SIG-M5 treated with dmso at 0.1 percent for 504 hours (cell line): ENCODE data around the gene HMCN2.

Source experiments
- DNase-seq: peaks from one replicate; lab custom pipeline; 2025; ENCODE audit not compliant: unreplicated experiment; lab: John Stamatoyannopoulos, UW

Gene HMCN2

GRCh38 chr9:130461218-130461630 lies 195.7 kb downstream of the HMCN2 start:
- peak; percentile 31 for DNase-seq

GRCh38 chr9:130461731-130462130 lies 196.2 kb downstream of the HMCN2 start:
- DNase-seq = no peak

GRCh38 chr9:130462685-130463540 lies 197.4 kb downstream of the HMCN2 start:
- DNase-seq = no peak

GRCh38 chr9:130463763-130464745 lies 198.5 kb downstream of the HMCN2 start:
- no peak for DNase-seq

DNA sequence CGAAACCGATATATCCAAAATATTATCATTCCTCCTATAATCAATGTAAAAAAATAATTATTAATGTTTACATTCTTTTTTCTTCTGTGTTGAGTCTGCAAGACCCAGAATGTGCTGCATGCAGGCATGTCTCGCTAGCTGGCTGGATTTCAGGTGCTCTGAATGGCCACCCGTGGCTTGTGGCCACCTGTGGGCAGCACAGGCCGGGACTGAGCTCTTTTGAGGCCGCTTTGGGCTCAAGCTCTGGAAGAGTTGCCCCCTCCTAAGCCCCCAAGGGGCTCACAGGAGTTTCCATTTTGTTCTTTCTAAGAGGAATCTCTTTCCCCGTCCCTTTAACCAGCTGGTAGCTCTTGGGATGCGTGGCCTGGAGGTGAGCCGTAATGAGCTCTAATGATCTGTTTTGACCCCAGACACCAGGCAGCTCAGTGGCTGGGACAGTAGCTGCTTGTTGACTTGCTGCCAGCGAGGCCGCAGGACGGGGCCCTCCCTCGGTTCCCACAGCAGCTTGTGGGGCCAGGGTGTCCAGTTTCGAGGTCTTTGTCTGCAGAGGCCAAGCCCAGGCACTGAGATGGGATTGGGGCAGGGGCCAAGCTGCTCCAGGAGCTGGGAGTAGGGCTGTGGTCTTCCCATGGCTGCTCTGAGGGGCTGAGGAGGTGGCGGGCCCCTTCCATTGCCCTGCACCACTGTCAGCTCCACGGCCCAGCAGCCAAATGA lies 200.0 kb downstream of the HMCN2 start:
- DNase-seq = no peak

GRCh38 chr9:130466537-130467217 lies 201.1 kb downstream of the HMCN2 start:
- no peak for DNase-seq

- DNase-seq = no peak
These were observed 201.8 kb downstream of the HMCN2 start for GRCh38 chr9:130467316-130467715.

DNA sequence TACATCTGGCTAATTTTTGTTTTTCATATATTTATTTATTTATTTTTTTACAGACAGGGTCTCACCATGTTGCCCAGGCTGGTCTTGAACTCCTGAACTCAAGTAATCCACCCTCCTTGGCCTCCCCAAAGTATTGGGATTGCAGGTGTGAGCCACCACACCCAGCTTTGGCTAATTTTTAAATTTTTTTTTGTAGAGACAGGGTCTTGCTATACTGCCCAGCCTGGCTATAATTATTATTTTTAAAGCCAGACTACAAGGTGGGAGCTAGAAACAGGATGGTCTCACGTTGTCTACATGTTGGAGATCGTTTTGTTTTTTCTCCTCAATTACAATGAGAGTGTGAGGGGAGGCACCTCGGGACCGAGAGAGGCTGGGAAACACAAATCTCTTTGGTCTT lies 203.0 kb downstream of the HMCN2 start:
- DNase-seq = no peak

DNA sequence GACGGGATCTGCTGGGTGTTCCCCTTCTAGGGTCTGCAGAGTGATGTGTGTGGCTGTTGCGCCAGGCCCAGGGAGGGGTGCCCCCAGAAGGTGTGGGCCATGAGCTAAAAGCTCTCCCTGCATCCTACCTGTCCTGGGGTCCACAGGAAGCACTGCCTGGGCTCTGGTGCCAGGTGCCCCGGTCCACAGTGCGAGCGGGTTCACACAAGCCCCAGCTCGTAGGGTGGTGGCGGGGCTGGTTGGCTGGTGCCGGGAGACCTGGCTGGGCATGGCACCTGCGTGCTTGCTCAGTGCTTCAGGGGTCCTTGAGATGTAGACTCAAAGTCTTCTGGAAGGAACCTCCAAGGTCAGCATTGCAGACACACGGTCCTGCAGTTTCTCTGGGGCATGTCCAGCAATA lies 204.7 kb downstream of the HMCN2 start:
- DNase-seq = no peak

DNA sequence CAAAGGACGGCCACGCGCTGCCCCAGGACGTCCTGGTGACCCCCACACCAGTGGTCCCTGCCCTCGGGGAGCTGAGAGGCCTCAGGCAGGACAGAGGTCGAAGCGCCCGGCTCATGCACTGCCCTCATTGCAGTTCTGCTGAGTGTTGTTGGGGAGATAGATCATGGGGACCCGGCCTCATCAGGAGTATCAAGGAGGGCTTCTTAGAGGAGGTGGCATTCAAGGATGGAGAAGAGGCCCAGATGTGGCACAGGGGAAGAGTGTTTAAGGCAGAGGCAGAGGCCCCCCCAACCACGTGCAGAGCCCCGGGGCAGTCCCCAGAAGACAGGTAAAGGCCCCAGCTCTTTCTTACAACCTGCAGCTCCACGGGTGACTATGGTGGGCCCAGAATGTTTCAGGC lies 205.4 kb downstream of the HMCN2 start:
- no peak for DNase-seq

DNA sequence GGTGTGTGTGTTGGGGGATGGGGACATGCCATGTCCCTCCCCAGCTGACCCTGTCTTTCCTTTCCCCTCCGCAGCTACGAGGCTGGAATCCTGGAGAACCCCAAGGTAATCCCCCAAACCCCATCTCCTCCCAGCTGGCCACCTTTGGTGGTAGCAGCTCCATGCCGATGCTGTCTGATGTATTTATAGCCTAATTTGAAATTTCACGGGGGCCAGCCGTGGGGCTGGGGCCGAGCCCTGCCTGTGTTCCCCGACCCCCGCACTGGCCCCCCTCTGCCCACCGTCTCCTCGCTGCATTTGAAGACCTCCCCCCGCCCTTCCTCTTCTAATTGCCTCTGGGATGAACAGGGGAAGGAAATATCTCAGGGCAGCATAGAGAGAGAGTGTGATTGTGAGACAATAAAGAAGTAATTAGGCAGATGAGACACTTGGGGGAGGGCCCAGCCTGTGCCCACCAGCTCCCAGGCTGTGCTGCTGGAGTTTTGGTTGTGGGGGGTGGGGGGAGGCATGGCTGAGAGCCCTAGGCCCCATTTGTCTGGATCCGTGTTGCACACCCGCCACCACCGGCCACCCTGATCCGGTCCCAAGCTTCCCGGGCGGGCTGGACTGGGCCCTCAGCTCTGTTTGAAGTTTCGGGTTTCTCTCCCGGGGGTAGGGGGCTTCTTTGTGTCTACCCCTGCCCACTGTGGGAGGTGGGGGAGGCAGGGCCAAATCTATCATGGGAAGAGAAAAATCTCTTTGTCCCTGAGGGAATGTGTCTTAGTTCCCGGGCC lies 206.0 kb downstream of the HMCN2 start:
- no peak for DNase-seq

DNA sequence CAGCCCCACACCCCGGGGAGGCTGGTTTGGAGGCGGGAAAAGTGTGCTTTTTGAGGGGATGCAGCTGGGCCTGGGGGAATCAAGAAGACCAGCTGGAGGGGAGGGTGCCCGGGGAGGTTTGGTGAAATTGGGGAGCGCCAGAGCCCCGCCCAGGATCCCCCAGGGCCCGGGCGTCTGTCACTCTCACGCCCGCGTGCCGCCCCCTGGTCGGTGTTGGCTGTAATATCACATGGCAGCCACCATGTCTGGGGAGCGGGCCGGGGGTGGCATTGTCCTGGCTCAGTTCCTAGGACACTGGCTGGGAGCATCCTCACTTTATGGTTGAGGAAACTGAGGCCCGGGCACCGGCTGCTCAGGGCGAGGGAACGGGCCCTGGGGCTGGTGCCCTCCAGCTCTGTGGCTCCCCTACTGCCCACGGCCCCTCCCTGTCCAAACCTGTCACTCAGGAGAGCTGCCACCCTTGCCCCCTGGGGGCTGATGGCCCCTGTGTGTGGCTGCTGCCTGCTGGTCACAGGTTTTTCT lies 206.7 kb downstream of the HMCN2 start:
- DNase-seq = no peak

- DNase-seq = no peak
These were observed 207.4 kb downstream of the HMCN2 start for GRCh38 chr9:130473009-130473408.

DNA sequence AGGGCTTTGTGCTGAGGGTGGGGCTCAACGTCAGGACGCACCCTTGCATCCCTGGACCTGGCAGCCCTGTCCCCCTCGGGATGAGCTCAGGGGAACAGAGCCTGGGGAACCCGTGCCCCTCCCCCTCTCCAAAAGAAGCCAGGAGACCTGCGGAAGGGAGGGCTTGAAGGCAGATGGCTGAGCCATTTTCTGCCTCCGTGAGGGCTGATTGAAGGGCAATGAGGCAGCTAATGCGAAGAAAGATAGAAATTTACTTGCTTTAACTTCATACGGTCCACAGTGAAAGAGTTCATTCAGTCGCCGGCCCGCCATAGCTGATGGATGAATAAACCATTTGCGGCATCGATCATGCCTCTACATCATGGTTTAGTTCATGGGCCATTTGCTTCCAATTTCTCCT lies 208.0 kb downstream of the HMCN2 start:
- no peak for DNase-seq

GRCh38 chr9:130474106-130474505 lies 208.5 kb downstream of the HMCN2 start:
- DNase-seq = no peak

DNA sequence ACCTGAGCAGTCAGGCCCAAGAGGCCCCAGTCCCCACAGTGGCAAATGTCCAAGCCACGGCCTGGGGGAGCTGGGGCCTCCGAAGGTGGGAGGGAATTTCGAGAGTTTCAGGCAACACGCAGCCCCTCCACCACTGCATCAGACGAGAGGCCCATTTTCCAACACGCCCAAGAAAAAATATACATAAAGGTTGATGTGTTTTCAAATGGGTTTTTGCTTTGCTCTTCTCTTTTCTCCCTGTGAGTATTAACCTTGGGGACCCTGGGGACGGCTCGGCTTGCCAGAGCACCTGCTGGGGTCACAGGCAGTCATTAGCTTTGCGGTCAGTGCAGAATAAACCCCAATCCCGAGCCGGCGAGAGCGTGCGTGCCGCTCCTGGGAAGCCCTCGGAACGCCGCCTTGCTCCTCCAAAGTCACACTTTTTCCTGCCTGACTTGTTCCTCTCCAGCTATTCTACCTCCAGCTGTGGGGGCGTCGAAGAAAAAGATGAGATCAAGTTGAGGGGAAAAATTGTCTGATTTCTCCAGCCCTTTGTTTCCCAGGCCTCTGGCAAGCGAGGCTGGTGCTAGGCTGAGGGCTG lies 210.7 kb downstream of the HMCN2 start:
- no peak for DNase-seq

- no peak for DNase-seq
These were observed 212.0 kb downstream of the HMCN2 start for GRCh38 chr9:130477564-130477963.

GRCh38 chr9:130478152-130478551 lies 212.6 kb downstream of the HMCN2 start:
- DNase-seq = no peak
